ENCODE data around the gene ZNF8.

DNA sequence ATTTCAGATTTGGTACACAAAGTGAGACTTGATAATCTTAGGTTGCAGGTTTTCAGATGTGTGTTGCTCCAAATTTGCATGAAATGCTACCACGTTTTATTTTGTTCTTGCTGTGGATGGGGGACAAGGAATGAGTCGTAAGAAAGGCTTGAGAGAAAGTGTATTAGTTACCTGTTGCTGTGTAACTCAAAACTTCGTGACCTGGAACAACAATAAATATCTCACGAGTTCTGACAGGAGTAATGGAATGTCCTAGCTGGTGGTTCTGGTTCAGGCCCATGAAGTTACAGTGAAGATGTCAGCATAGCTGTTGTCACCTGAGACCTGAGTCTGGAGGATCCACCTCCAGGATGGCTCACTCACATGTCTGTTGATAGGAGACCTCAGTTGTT, 1.2 kb downstream of the ZNF8 start:
- no peak for TF ChIP-seq POLR2A (IDR thresholded peaks at IDR 0.05)
- TF ChIP-seq CTCF (IDR thresholded peaks at IDR 0.05) = no peak
